IPS-18a (cell line): ENCODE results near the gene ZDHHC11B.

Experiments
- H3K27ac ChIP-seq: one replicate; pipeline ENCODE4 v1.5.1; 2013; ENCODE audit warnings: low read length
- H3K27me3 ChIP-seq: one replicate; pipeline ENCODE4 v1.6.1; 2013; ENCODE audit warnings: mild to moderate bottlenecking, low read length; ENCODE audit not compliant: control insufficient read depth, insufficient read depth
- H3K36me3 ChIP-seq: one replicate; pipeline ENCODE4 v1.6.1; 2013; ENCODE audit warnings: low read depth, low read length; ENCODE audit not compliant: control insufficient read depth
- H3K4me1 ChIP-seq: one replicate; pipeline ENCODE4 v1.6.1; 2013; ENCODE audit warnings: low read depth, low read length; ENCODE audit not compliant: control insufficient read depth
- H3K4me3 ChIP-seq: one replicate; pipeline ENCODE4 v1.5.1; 2013; ENCODE audit warnings: low read length
- H3K9ac ChIP-seq: one replicate; pipeline ENCODE4 v1.6.1; 2013; ENCODE audit warnings: mild to moderate bottlenecking, low read length, moderate library complexity
- H3K9me3 ChIP-seq: one replicate; pipeline ENCODE4 v1.6.1; 2013; ENCODE audit warnings: low read depth, low read length; ENCODE audit not compliant: control insufficient read depth

ZDHHC11B gene

GRCh38 chr5:669111-669841 is 115.3 kb downstream of the ZDHHC11B start:
- H3K27me3 ChIP-seq, result peaks cover 26% of the 10 kb centered on the region
- H3K4me3 ChIP-seq, result no peak overlapping the region
- H3K27ac ChIP-seq, result no peak overlapping the region
- H3K9me3 ChIP-seq, result no peaks in the 10 kb centered on the region
- no peak overlapping the region for H3K9ac ChIP-seq
- peaks cover 5% of the 10 kb centered on the region for H3K4me1 ChIP-seq
- H3K36me3 ChIP-seq, result no peaks in the 10 kb centered on the region

GRCh38 chr5:668283-668995 is 116.1 kb downstream of the ZDHHC11B start:
- peaks cover 17% of the 10 kb centered on the region for H3K27me3 ChIP-seq
- H3K4me3 ChIP-seq, result no peak overlapping the region
- H3K9me3 ChIP-seq, result no peaks in the 10 kb centered on the region
- no peak overlapping the region for H3K9ac ChIP-seq
- H3K27ac ChIP-seq, result no peak overlapping the region
- no peaks in the 10 kb centered on the region for H3K36me3 ChIP-seq
- peaks cover 5% of the 10 kb centered on the region for H3K4me1 ChIP-seq

- Histone ChIP-seq H3K4me1 (no peaks in the 10 kb centered on the region), H3K27ac (no peak overlapping the region), H3K9ac (no peak overlapping the region), H3K4me3 (no peak overlapping the region), H3K27me3 (peaks cover 3% of the 10 kb centered on the region), H3K36me3 (no peaks in the 10 kb centered on the region), H3K9me3 (no peaks in the 10 kb centered on the region)
Observed at GRCh38 chr5:666816-667498, 117.6 kb downstream of the ZDHHC11B start.

GRCh38 chr5:665956-666711 is 118.4 kb downstream of the ZDHHC11B start:
- no peak overlapping the region for H3K9ac ChIP-seq
- no peak overlapping the region for H3K4me3 ChIP-seq
- no peaks in the 10 kb centered on the region for H3K9me3 ChIP-seq
- no peaks in the 10 kb centered on the region for H3K27me3 ChIP-seq
- peaks cover 2% of the 10 kb centered on the region for H3K36me3 ChIP-seq
- no peak overlapping the region for H3K27ac ChIP-seq
- no peaks in the 10 kb centered on the region for H3K4me1 ChIP-seq

- no peaks in the 10 kb centered on the region for H3K9me3 ChIP-seq
- no peaks in the 10 kb centered on the region for H3K4me1 ChIP-seq
- no peaks in the 10 kb centered on the region for H3K27me3 ChIP-seq
- H3K36me3 ChIP-seq, result peaks cover 6% of the 10 kb centered on the region
- H3K4me3 ChIP-seq, result no peak overlapping the region
- no peak overlapping the region for H3K27ac ChIP-seq
- H3K9ac ChIP-seq, result no peak overlapping the region
Observed at GRCh38 chr5:665541-665955, 119.0 kb downstream of the ZDHHC11B start.

GRCh38 chr5:664994-665360 is 119.6 kb downstream of the ZDHHC11B start:
- Histone ChIP-seq H3K9ac (no peak overlapping the region), H3K4me3 (no peak overlapping the region), H3K27me3 (no peaks in the 10 kb centered on the region), H3K36me3 (peaks cover 10% of the 10 kb centered on the region), H3K9me3 (no peaks in the 10 kb centered on the region), H3K4me1 (no peaks in the 10 kb centered on the region), H3K27ac (no peak overlapping the region)

GRCh38 chr5:664343-664993 is 120.1 kb downstream of the ZDHHC11B start:
- H3K9ac ChIP-seq, result no peak overlapping the region
- no peaks in the 10 kb centered on the region for H3K9me3 ChIP-seq
- no peak overlapping the region for H3K27ac ChIP-seq
- H3K36me3 ChIP-seq, result peaks cover 15% of the 10 kb centered on the region
- H3K4me3 ChIP-seq, result no peak overlapping the region
- H3K27me3 ChIP-seq, result no peaks in the 10 kb centered on the region
- H3K4me1 ChIP-seq, result no peaks in the 10 kb centered on the region

GRCh38 chr5:663436-664342 is 120.8 kb downstream of the ZDHHC11B start:
- H3K9ac ChIP-seq, result no peak overlapping the region
- peaks cover 19% of the 10 kb centered on the region for H3K36me3 ChIP-seq
- H3K27ac ChIP-seq, result no peak overlapping the region
- H3K4me3 ChIP-seq, result no peak overlapping the region
- H3K27me3 ChIP-seq, result no peaks in the 10 kb centered on the region
- no peaks in the 10 kb centered on the region for H3K4me1 ChIP-seq
- H3K9me3 ChIP-seq, result no peaks in the 10 kb centered on the region

- Histone ChIP-seq H3K27me3 (no peaks in the 10 kb centered on the region), H3K36me3 (peaks cover 23% of the 10 kb centered on the region)
Observed at GRCh38 chr5:662751-663435, 121.6 kb downstream of the ZDHHC11B start.

More at GRCh38 chr5:662751-663435, 121.6 kb downstream of the ZDHHC11B start:
- H3K27ac ChIP-seq, result no peak overlapping the region
- H3K4me1 ChIP-seq, result no peaks in the 10 kb centered on the region
- H3K9me3 ChIP-seq, result no peaks in the 10 kb centered on the region
- no peak overlapping the region for H3K4me3 ChIP-seq
- no peak overlapping the region for H3K9ac ChIP-seq
